Thyroid gland (tissue), 4 donors: ENCODE results near the gene PLXNB2.
A peak's percentile ranks its signal among the peaks of the same experiment; 100 is the strongest.

Experiments used
- POLR2A ChIP-seq, 2 donors: fragments of 450-650 bp; IDR thresholded peaks; one replicate each; pipeline ENCODE4 v1.6.1; 2017; ENCODE audit warnings: antibody characterized with exemption in 2 of 2, mild to moderate bottlenecking in 2 of 2, moderate library complexity in 1 of 2
- TF ChIP-seq, protein P1 (sequence below), 6 experiments: fragments of 200-600 bp in 3 of 6; fragments of 450-650 bp in 3 of 6; sonication (generic) in 3 of 6; IDR thresholded peaks; one replicate each; pipeline ENCODE4 v1.5.1; 2016 to 2019; ENCODE audit warnings: antibody characterized with exemption in 6 of 6, mild to moderate bottlenecking in 2 of 6, inconsistent platforms in 1 of 6, moderate library complexity in 1 of 6

DNA sequence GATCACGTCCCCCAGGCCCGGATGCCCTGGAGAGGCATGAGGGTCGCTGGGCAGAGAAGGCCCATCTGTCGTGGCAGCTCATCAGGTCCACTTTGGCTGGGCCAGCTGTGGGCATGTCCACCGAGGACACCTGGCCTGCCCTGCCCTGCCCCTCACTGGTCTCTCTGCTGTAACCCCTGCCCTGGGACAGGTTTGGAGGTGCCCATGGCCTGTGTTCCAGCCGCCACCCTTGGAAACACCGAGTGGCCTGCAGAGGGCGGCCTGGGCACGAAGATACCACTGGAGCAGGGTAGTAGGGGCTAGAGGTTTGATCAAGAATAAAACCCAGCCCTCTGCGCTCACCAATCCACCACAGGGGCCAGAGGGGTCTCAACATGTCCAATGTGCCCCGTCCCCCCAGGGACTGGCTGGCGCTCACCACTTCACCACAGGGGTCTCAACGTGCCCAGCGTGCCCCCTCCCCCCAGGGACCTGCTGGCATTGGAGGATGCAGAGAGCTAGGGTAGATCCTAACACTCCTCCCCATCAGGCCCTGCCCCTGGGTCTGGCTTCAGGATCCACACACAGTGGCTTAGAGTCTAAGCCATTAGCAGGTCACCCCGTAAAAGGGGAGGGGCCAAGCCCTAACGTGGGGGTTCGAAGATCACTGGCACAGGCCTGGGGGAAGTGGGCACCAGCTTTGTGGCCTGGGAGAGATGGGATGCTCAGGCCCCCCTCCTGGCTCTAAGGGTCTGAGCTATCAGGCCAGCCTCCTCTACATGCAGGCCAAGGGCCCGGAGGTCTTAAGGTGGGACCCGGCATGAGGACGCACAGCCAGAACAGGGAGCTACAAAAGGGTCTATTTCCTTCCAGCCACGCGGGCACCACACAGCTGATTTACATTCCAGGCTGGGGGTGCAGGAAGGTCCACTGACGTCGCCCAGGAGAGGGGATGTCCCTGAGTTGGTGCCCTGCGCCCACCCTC lies 55.1 kb downstream of the PLXNB2 start:
- TF ChIP-seq, protein P1, sequence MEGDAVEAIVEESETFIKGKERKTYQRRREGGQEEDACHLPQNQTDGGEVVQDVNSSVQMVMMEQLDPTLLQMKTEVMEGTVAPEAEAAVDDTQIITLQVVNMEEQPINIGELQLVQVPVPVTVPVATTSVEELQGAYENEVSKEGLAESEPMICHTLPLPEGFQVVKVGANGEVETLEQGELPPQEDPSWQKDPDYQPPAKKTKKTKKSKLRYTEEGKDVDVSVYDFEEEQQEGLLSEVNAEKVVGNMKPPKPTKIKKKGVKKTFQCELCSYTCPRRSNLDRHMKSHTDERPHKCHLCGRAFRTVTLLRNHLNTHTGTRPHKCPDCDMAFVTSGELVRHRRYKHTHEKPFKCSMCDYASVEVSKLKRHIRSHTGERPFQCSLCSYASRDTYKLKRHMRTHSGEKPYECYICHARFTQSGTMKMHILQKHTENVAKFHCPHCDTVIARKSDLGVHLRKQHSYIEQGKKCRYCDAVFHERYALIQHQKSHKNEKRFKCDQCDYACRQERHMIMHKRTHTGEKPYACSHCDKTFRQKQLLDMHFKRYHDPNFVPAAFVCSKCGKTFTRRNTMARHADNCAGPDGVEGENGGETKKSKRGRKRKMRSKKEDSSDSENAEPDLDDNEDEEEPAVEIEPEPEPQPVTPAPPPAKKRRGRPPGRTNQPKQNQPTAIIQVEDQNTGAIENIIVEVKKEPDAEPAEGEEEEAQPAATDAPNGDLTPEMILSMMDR (IDR thresholded peaks at IDR 0.05) = peak; percentile 17 to 75 (median 70)
- TF ChIP-seq POLR2A (IDR thresholded peaks at IDR 0.05) = no peak
